ENCODE data around the gene EFNB3.

Gene EFNB3

GRCh38 chr17:7727886-7728285, 22.9 kb downstream of the EFNB3 start:
- Histone ChIP-seq H3K4me1 (ENCODE audit: control insufficient read depth, insufficient read depth, low read length, unreplicated experiment) (no peaks in the 10 kb centered on the region), H2AFZ (ENCODE audit: low read length, unreplicated experiment) (no peak overlapping the region), H3K36me3 (ENCODE audit: insufficient read depth, low read length) (no peaks in the 10 kb centered on the region), H3K79me2 (ENCODE audit: control insufficient read depth, insufficient read depth, low read length, unreplicated experiment) (no peaks in the 10 kb centered on the region), H3K27ac (ENCODE audit: low read depth, low read length) (no peak overlapping the region), H3K4me3 (ENCODE audit: low read depth, low read length) (no peak overlapping the region), H3K27me3 (ENCODE audit: insufficient read depth, low read length) (peaks cover 12% of the 10 kb centered on the region)

- Histone ChIP-seq H3K4me1 (ENCODE audit: control insufficient read depth, insufficient read depth, low read length, unreplicated experiment) (no peaks in the 10 kb centered on the region), H2AFZ (ENCODE audit: low read length, unreplicated experiment) (no peak overlapping the region)
Observed at GRCh38 chr17:7729816-7730215, 24.8 kb downstream of the EFNB3 start.

GRCh38 chr17:7732981-7733539, 28.1 kb downstream of the EFNB3 start:
- no peak overlapping the region for H2AFZ ChIP-seq (ENCODE audit: low read length, unreplicated experiment)
- peaks cover 25% of the 10 kb centered on the region for H3K27me3 ChIP-seq (ENCODE audit: insufficient read depth, low read length)
- no peak overlapping the region for H3K4me3 ChIP-seq (ENCODE audit: low read depth, low read length)
- no peaks in the 10 kb centered on the region for H3K36me3 ChIP-seq (ENCODE audit: insufficient read depth, low read length)
- no peaks in the 10 kb centered on the region for H3K79me2 ChIP-seq (ENCODE audit: control insufficient read depth, insufficient read depth, low read length, unreplicated experiment)
- no peak overlapping the region for H3K27ac ChIP-seq (ENCODE audit: low read depth, low read length)
- no peaks in the 10 kb centered on the region for H3K4me1 ChIP-seq (ENCODE audit: control insufficient read depth, insufficient read depth, low read length, unreplicated experiment)

More at GRCh38 chr17:7729816-7730215, 24.8 kb downstream of the EFNB3 start:
- H3K27ac ChIP-seq (ENCODE audit: low read depth, low read length): no peak overlapping the region
- H3K36me3 ChIP-seq (ENCODE audit: insufficient read depth, low read length): no peaks in the 10 kb centered on the region
- peaks cover 9% of the 10 kb centered on the region; the same call in 1 of the 2 replicates for H3K27me3 ChIP-seq (ENCODE audit: insufficient read depth, low read length)
- H3K79me2 ChIP-seq (ENCODE audit: control insufficient read depth, insufficient read depth, low read length, unreplicated experiment): no peaks in the 10 kb centered on the region
- H3K4me3 ChIP-seq (ENCODE audit: low read depth, low read length): no peak overlapping the region

GRCh38 chr17:7737601-7738000, 32.6 kb downstream of the EFNB3 start:
- Histone ChIP-seq H3K36me3 (ENCODE audit: insufficient read depth, low read length) (no peaks in the 10 kb centered on the region), H2AFZ (ENCODE audit: low read length, unreplicated experiment) (no peak overlapping the region), H3K27me3 (ENCODE audit: insufficient read depth, low read length) (peaks cover 42% of the 10 kb centered on the region), H3K4me1 (ENCODE audit: control insufficient read depth, insufficient read depth, low read length, unreplicated experiment) (no peaks in the 10 kb centered on the region), H3K4me3 (ENCODE audit: low read depth, low read length) (no peak overlapping the region), H3K27ac (ENCODE audit: low read depth, low read length) (no peak overlapping the region), H3K79me2 (ENCODE audit: control insufficient read depth, insufficient read depth, low read length, unreplicated experiment) (no peaks in the 10 kb centered on the region)

GRCh38 chr17:7739746-7740145, 34.7 kb downstream of the EFNB3 start:
- Histone ChIP-seq H3K27ac (ENCODE audit: low read depth, low read length) (no peak overlapping the region), H3K27me3 (ENCODE audit: insufficient read depth, low read length) (peaks cover 33% of the 10 kb centered on the region), H2AFZ (ENCODE audit: low read length, unreplicated experiment) (no peak overlapping the region), H3K4me1 (ENCODE audit: control insufficient read depth, insufficient read depth, low read length, unreplicated experiment) (no peaks in the 10 kb centered on the region), H3K79me2 (ENCODE audit: control insufficient read depth, insufficient read depth, low read length, unreplicated experiment) (no peaks in the 10 kb centered on the region), H3K4me3 (ENCODE audit: low read depth, low read length) (no peak overlapping the region), H3K36me3 (ENCODE audit: insufficient read depth, low read length) (no peaks in the 10 kb centered on the region)

GRCh38 chr17:7740481-7741001, 35.5 kb downstream of the EFNB3 start:
- Histone ChIP-seq H3K4me1 (ENCODE audit: control insufficient read depth, insufficient read depth, low read length, unreplicated experiment) (peaks cover 3% of the 10 kb centered on the region), H2AFZ (ENCODE audit: low read length, unreplicated experiment) (no peak overlapping the region), H3K27me3 (ENCODE audit: insufficient read depth, low read length) (peaks cover 33% of the 10 kb centered on the region), H3K27ac (ENCODE audit: low read depth, low read length) (no peak overlapping the region), H3K79me2 (ENCODE audit: control insufficient read depth, insufficient read depth, low read length, unreplicated experiment) (no peaks in the 10 kb centered on the region), H3K4me3 (ENCODE audit: low read depth, low read length) (no peak overlapping the region), H3K36me3 (ENCODE audit: insufficient read depth, low read length) (no peaks in the 10 kb centered on the region)

GRCh38 chr17:7742729-7743128, 37.7 kb downstream of the EFNB3 start:
- no peaks in the 10 kb centered on the region for H3K36me3 ChIP-seq (ENCODE audit: insufficient read depth, low read length)
- H3K27me3 ChIP-seq (ENCODE audit: insufficient read depth, low read length): peaks cover 19% of the 10 kb centered on the region
- no peak overlapping the region for H2AFZ ChIP-seq (ENCODE audit: low read length, unreplicated experiment)
- no peak overlapping the region for H3K4me3 ChIP-seq (ENCODE audit: low read depth, low read length)
- peaks cover 19% of the 10 kb centered on the region for H3K4me1 ChIP-seq (ENCODE audit: control insufficient read depth, insufficient read depth, low read length, unreplicated experiment)
- H3K27ac ChIP-seq (ENCODE audit: low read depth, low read length): no peak overlapping the region
- no peaks in the 10 kb centered on the region for H3K79me2 ChIP-seq (ENCODE audit: control insufficient read depth, insufficient read depth, low read length, unreplicated experiment)

GRCh38 chr17:7744416-7744815, 39.4 kb downstream of the EFNB3 start:
- Histone ChIP-seq H3K36me3 (ENCODE audit: insufficient read depth, low read length) (no peaks in the 10 kb centered on the region), H3K4me1 (ENCODE audit: control insufficient read depth, insufficient read depth, low read length, unreplicated experiment) (peaks cover 30% of the 10 kb centered on the region), H3K27ac (ENCODE audit: low read depth, low read length) (no peak overlapping the region), H3K4me3 (ENCODE audit: low read depth, low read length) (no peak overlapping the region), H2AFZ (ENCODE audit: low read length, unreplicated experiment) (no peak overlapping the region), H3K79me2 (ENCODE audit: control insufficient read depth, insufficient read depth, low read length, unreplicated experiment) (no peaks in the 10 kb centered on the region), H3K27me3 (ENCODE audit: insufficient read depth, low read length) (peaks cover 14% of the 10 kb centered on the region; the same call in 1 of the 2 replicates)

- H2AFZ ChIP-seq (ENCODE audit: low read length, unreplicated experiment): no peak overlapping the region
- H3K4me1 ChIP-seq (ENCODE audit: control insufficient read depth, insufficient read depth, low read length, unreplicated experiment): peaks cover 39% of the 10 kb centered on the region
- no peaks in the 10 kb centered on the region for H3K36me3 ChIP-seq (ENCODE audit: insufficient read depth, low read length)
- peak overlapping the region; percentile 34; the same call in 1 of the 2 replicates for H3K4me3 ChIP-seq (ENCODE audit: low read depth, low read length)
- H3K79me2 ChIP-seq (ENCODE audit: control insufficient read depth, insufficient read depth, low read length, unreplicated experiment): no peaks in the 10 kb centered on the region
- H3K27ac ChIP-seq (ENCODE audit: low read depth, low read length): peak overlapping the region; percentile 56
- peaks cover under 1% of the 10 kb centered on the region; the same call in 1 of the 2 replicates for H3K27me3 ChIP-seq (ENCODE audit: insufficient read depth, low read length)
Observed at GRCh38 chr17:7745748-7746470, 40.9 kb downstream of the EFNB3 start.

GRCh38 chr17:7747635-7748071, 42.7 kb downstream of the EFNB3 start:
- Histone ChIP-seq H3K27ac (ENCODE audit: low read depth, low read length) (peak overlapping the region; percentile 66), H3K36me3 (ENCODE audit: insufficient read depth, low read length) (no peaks in the 10 kb centered on the region), H3K4me3 (ENCODE audit: low read depth, low read length) (peak overlapping the region; percentile 22; the same call in 1 of the 2 replicates), H2AFZ (ENCODE audit: low read length, unreplicated experiment) (peak overlapping the region; percentile 17), H3K4me1 (ENCODE audit: control insufficient read depth, insufficient read depth, low read length, unreplicated experiment) (peaks cover 45% of the 10 kb centered on the region), H3K27me3 (ENCODE audit: insufficient read depth, low read length) (no peaks in the 10 kb centered on the region), H3K79me2 (ENCODE audit: control insufficient read depth, insufficient read depth, low read length, unreplicated experiment) (no peaks in the 10 kb centered on the region)
